Measurements from ENCODE around the gene MPEG1.

Gene MPEG1

DNA sequence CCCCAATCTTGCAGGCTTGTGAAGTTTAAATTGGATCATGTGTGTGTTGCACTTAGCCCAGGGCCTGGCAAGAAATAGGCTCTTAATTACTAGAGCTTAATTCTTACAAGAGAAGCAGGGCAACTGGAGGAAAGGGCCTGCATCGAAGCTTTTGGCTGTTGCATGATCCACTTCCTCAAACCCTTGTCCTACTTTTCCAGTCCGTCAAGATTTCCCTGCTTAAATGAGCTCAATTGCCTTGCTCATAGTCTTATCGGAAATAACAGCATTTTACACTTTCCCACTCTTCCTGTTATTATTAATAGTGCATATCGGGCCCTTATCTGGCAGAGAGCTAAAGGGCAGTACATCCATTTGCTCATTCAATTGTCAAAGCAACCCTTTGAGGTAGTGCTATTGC is 22.7 kb downstream of the MPEG1 start:
- ChIA-PET CTCF (interaction anchor here (1.5 to 7.7 kb wide), 5 partner anchors 9 to 31 kb away, joined by 3 to 69 read pairs (median 20); partner anchors contain the start of gene DTX4), POLR2A (interaction anchor here (1.4 kb wide), 1 partner anchor 8 kb away, joined by 3 read pairs; no protein-coding TSS in a partner anchor)
- TF ChIP-seq, protein P1, sequence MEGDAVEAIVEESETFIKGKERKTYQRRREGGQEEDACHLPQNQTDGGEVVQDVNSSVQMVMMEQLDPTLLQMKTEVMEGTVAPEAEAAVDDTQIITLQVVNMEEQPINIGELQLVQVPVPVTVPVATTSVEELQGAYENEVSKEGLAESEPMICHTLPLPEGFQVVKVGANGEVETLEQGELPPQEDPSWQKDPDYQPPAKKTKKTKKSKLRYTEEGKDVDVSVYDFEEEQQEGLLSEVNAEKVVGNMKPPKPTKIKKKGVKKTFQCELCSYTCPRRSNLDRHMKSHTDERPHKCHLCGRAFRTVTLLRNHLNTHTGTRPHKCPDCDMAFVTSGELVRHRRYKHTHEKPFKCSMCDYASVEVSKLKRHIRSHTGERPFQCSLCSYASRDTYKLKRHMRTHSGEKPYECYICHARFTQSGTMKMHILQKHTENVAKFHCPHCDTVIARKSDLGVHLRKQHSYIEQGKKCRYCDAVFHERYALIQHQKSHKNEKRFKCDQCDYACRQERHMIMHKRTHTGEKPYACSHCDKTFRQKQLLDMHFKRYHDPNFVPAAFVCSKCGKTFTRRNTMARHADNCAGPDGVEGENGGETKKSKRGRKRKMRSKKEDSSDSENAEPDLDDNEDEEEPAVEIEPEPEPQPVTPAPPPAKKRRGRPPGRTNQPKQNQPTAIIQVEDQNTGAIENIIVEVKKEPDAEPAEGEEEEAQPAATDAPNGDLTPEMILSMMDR (IDR thresholded peaks at IDR 0.05; ENCODE audit: insufficient read depth, low read length, missing control alignments) = no peak
- no peak overlapping the region for H3K4me3 ChIP-seq (ENCODE audit: low read depth, low read length)
- DNase-seq (ENCODE audit: low read depth, low spot score) = no peak

DNA sequence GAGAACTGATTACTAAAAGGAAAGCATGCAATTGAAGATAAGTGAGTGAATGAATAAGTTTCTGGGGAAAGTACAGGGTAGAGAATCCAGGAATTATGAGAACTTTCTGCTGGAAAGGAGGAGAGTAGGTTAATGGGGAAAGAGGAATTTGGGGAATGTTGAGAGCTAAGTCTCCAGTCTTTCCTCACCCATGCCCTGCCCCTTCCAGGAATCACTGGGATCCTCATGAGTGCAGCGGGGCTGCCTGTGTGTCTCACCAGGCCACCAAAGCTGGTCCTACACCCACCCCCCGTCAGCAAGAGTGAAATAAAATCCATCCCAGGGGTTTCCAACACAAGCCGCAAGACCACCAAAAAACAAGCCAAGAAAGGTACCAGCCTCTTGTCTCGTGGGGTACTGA is 23.8 kb downstream of the MPEG1 start:
- no peak for DNase-seq (ENCODE audit: low read depth, low spot score)
- CTCF ChIA-PET = interaction anchor here (1.5 to 7.7 kb wide), 5 partner anchors 13 to 31 kb away, joined by 3 to 69 read pairs (median 20); partner anchors contain the start of gene DTX4
- POLR2A ChIA-PET = interaction anchor here (1.0 to 1.4 kb wide), 2 partner anchors 9 to 15 kb away, joined by 3 read pairs; no protein-coding TSS in a partner anchor

DNA sequence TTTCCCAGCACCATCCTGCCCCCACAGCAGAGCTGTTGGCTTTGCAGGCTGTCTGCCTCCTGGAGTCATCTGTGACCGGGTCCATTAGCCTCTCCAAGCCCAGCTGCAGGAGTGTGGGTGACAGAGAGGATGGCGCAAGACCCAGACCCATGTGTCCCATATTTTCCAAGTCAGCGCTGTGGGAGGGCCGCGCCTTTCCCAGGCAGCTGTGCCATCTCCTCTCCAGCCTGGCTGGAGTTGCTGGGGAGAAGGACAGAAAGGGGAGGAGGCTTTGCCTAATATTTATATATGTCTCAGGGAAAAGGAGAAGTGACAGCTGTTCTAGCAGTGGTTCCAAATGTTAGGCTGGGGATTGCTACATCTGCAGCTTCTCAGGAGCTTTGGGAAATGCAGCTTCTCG is 25.1 kb downstream of the MPEG1 start:
- TF ChIP-seq, protein P1 (IDR thresholded peaks at IDR 0.05; ENCODE audit: insufficient read depth, low read length, missing control alignments) = no peak
- CTCF ChIA-PET = interaction anchor here (1.0 to 5.0 kb wide), 8 partner anchors 11 to 43 kb away, joined by 3 to 75 read pairs (median 10); partner anchors contain the start of gene DTX4
- POLR2A ChIA-PET = interaction anchor here (1.6 kb wide), 1 partner anchor 10 kb away, joined by 6 read pairs; no protein-coding TSS in a partner anchor
- DNase-seq (ENCODE audit: low read depth, low spot score) = no peak
- H3K4me3 ChIP-seq (ENCODE audit: low read depth, low read length) = no peak overlapping the region

More for the DNA sequence above, 23.8 kb downstream of the MPEG1 start:
- TF ChIP-seq, protein P1 (IDR thresholded peaks at IDR 0.05; ENCODE audit: insufficient read depth, low read length, missing control alignments) = no peak
- no peak overlapping the region for H3K4me3 ChIP-seq (ENCODE audit: low read depth, low read length)

DNA sequence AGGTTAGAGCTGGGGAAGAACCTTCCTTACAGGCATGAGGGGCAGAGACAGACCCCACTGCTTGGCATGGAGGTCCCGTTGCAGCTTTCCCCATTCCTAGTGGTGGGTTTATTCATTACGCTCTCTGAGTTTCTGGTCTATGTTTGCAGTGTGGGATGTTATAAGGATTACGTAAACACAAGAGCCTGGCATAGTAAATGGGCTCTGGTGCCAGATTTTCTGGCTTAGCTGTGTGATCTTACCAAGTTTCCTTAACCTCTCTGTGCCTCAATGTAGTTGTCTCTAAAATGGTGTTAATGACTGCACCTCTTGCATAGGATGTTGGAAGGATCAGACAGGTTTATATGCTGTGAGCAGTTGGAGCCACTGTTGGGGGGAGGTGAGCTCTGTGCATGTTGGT is 25.7 kb downstream of the MPEG1 start:
- no peak overlapping the region for H3K4me3 ChIP-seq (ENCODE audit: low read depth, low read length)
- ChIA-PET CTCF (interaction anchor here (1.0 to 5.0 kb wide), 10 partner anchors 8 to 43 kb away, joined by 3 to 75 read pairs (median 20); partner anchors contain the start of gene DTX4), POLR2A (interaction anchor here (1.6 kb wide), 1 partner anchor 11 kb away, joined by 6 read pairs; no protein-coding TSS in a partner anchor)
- TF ChIP-seq, protein P1 (IDR thresholded peaks at IDR 0.05; ENCODE audit: insufficient read depth, low read length, missing control alignments) = no peak
- DNase-seq (ENCODE audit: low read depth, low spot score) = no peak

DNA sequence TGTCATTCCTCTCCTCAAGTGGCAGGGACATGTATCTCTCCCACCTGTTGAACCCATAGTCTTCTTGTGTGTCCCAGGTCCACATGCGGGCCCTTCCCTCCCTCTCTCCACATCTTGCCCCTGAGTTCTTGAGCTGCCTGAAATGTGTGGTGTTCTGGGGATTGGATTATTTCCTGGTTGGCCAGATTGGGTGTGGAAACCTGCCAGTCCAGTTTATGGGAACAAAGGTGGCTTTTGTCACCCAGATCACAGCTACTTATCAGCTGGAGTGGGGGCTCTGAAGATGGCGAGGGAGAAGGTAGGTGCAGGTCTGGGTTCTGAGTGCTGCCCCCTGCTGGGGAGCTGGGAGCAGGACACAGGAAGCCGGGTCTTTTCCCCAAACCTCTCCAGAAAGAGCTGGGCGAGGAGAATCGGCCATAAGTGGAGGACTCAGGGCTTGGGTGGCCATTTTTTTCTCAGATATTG is 26.6 kb downstream of the MPEG1 start:
- TF ChIP-seq, protein P1 (IDR thresholded peaks at IDR 0.05; ENCODE audit: insufficient read depth, low read length, missing control alignments) = peak; percentile 62
- ChIA-PET CTCF (interaction anchor here (1.5 to 5.0 kb wide), 8 partner anchors 9 to 42 kb away, joined by 7 to 75 read pairs (median 27); partner anchors contain the start of gene DTX4), POLR2A (no interaction called here)
- no peak for DNase-seq (ENCODE audit: low read depth, low spot score)
- no peak overlapping the region for H3K4me3 ChIP-seq (ENCODE audit: low read depth, low read length)

DNA sequence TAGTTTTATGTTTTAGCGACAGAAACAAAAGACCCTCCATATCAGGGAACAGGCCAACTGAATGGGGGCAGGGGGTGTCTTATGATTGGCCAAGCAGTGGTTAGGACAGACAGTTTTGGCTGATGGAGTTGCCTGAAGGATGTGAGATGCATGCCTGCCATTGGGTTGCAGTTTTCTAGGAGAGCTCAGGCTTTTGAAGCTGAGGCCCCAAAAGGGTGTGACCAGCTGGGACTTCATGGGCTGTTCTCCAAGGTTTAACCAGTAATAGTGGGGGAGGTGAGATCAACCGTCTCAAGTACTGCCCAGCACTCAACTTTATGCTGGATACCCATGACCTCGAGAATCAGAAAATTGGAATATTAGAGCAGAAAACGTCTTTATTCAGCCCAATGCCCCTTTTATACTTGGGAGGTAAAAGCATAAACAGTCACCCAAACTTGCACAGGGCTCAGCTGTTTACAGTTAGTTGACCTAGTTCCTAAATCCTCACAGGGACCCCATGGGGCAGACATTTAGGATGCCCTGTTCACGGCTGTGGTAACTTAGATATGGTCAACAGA is 27.3 kb downstream of the MPEG1 start:
- TF ChIP-seq, protein P1 (IDR thresholded peaks at IDR 0.05; ENCODE audit: insufficient read depth, low read length, missing control alignments) = no peak
- ChIA-PET CTCF (interaction anchor here (1.5 to 5.0 kb wide), 8 partner anchors 9 to 41 kb away, joined by 7 to 75 read pairs (median 27); partner anchors contain the start of gene DTX4), POLR2A (no interaction called here)
- H3K4me3 ChIP-seq (ENCODE audit: low read depth, low read length) = no peak overlapping the region
- no peak for DNase-seq (ENCODE audit: low read depth, low spot score)
